ENCODE data around the gene IQSEC1. TPM values are rescaled to one million over a fixed set of nuclear protein-coding genes. Genes with fewer than 3 reads are reported as not detected.

The IQSEC1 gene
- total RNA-seq, 2 experiments from 2014 or later: 31.7 to 39.2 TPM

DNA sequence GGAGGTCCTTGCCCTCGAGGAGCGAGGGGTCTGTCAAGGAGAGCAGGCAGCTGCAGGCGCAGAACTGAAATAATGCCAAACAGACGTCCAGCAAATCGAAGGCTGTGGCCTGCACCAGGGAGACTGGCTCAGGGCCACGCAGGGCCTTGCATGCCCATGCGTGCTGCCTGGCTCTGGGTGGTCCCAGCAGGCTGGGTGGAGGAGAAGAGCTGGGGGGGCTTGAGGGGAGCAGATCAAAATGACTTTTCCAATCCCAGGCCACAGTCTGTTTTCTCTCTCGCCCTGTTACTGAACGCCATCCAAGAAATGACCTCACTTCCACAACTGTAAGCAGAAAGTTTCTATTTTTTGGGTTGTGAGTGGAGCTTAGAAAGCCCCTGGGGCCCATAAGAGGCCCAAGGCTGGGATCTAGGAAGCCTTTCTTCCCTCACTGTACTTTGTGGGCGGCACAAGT lies 134.9 kb downstream of the IQSEC1 start:
- ChIA-PET POLR2A (no interaction called here), CTCF (no interaction called here)
- DNase-seq (no peak), ATAC-seq (no peak)
- Mint-ChIP-seq H3K36me3 (ENCODE audit: low read depth) (peaks cover 6% of the 10 kb centered on the region), H3K27ac (no peak overlapping the region), H3K4me1 (ENCODE audit: low read depth) (no peaks in the 10 kb centered on the region), H3K4me3 (no peak overlapping the region), H3K9me3 (no peaks in the 10 kb centered on the region), H3K27me3 (no peaks in the 10 kb centered on the region)
- TF ChIP-seq, protein P1, sequence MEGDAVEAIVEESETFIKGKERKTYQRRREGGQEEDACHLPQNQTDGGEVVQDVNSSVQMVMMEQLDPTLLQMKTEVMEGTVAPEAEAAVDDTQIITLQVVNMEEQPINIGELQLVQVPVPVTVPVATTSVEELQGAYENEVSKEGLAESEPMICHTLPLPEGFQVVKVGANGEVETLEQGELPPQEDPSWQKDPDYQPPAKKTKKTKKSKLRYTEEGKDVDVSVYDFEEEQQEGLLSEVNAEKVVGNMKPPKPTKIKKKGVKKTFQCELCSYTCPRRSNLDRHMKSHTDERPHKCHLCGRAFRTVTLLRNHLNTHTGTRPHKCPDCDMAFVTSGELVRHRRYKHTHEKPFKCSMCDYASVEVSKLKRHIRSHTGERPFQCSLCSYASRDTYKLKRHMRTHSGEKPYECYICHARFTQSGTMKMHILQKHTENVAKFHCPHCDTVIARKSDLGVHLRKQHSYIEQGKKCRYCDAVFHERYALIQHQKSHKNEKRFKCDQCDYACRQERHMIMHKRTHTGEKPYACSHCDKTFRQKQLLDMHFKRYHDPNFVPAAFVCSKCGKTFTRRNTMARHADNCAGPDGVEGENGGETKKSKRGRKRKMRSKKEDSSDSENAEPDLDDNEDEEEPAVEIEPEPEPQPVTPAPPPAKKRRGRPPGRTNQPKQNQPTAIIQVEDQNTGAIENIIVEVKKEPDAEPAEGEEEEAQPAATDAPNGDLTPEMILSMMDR (IDR thresholded peaks at IDR 0.05): no peak
- intact Hi-C loops (cut with micrococcal nuclease): no loop called here

DNA sequence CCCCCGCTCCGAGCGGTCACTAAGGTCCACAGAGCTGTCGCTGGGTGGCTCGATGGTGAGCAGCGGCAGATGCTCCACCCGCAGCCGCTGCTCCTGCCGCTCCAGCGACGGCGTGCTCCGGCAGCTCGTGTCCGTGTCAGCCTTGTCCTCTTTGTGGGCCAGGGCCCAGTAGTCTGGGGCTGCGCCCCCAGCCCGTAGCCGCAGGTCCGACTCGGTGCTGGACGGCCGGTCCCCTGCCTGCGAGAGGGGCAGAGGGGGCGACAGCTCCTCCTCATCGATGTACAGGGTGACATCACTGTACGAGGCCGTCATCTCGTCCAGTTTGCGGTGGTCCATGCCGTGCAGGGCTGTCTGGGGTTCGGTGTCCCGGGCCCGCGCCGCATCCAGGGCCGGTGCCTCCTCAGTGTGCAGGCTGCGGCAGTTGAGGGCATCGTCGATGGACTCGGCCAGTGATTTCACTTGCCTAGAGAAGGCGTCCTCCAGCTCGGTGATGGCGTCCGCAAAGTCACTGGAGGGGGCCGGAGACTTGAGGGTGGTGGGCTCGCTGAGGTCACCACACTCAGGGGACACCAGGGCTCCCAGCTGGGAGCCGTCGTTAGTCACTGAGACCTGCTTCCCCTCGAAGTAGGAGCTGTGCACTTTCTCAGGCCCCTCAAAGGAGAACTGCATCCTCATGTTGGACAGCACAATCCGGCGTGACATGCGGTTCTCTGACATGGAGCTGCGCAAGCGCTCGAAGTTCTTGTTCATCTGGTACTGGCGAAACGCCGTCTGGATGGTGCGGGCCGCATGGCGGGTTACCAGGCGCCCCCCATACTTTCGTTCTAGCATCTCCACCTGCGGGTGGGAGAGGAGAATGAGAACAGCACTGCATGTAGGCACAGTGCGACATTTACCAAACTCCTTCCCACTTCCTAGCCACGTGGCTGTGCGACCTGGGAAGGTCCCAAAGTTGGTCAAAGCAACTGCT lies 137.1 kb downstream of the IQSEC1 start:
- intact Hi-C loops (cut with micrococcal nuclease): no loop called here
- Mint-ChIP-seq H3K27me3 (no peaks in the 10 kb centered on the region), H3K9me3 (no peaks in the 10 kb centered on the region), H3K27ac (no peak overlapping the region), H3K4me1 (ENCODE audit: low read depth) (no peaks in the 10 kb centered on the region), H3K4me3 (no peak overlapping the region), H3K36me3 (ENCODE audit: low read depth) (peaks cover 6% of the 10 kb centered on the region)
- DNase-seq: no peak
- no peak for ATAC-seq
- CTCF ChIA-PET: no interaction called here
- TF ChIP-seq, protein P1 (IDR thresholded peaks at IDR 0.05): no peak
- POLR2A ChIA-PET: interaction anchor here (0.8 kb wide), 1 partner anchor 27 kb away, joined by 3 read pairs; no protein-coding TSS in a partner anchor

DNA sequence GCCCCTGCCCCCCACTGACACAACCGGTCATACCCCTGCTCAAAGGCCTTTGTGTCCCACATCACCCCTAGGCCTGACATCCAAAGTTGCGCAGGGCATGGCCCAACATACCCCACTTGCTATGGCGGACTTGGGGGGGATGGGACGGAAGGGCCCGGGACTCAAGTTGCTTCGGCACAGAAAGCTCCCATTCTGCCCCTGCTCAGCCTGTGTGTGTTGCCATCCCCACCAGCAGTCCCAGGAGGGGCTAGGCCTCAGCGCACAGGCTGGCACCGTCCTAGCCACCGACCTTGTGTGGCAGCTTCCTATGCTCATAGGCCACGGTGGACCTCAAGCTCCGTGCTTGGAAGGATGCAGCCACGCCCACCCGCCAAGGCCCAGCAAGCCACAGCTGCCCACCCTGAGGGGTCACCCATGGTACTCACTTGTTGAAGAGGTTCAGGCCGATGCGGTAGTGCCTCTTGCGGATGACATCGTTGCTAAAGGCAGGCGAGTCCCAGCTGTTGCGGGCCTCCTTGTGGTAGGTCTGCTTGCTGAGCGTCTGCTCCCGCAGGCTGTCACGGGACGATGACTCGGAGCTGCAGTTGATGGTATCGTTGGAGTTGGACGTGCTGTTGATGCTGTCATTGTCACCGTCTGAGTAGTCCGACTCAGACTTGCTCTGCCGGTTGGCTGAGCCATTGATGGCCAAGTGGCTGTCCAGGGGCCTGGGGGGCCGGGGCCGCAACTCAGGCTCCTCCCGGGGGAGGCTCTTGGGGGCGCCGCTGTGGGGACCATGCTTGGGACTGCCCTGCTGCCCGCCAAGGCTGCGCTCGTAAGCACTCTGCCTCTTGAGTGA lies 138.0 kb downstream of the IQSEC1 start:
- intact Hi-C loops (cut with micrococcal nuclease): no loop called here
- H3K4me1 Mint-ChIP-seq (ENCODE audit: low read depth): no peaks in the 10 kb centered on the region
- ChIA-PET POLR2A (interaction anchor here (0.8 kb wide), 1 partner anchor 28 kb away, joined by 3 read pairs; no protein-coding TSS in a partner anchor), CTCF (no interaction called here)
- H3K36me3 Mint-ChIP-seq (ENCODE audit: low read depth): peaks cover 6% of the 10 kb centered on the region
- no peaks in the 10 kb centered on the region for H3K27me3 Mint-ChIP-seq
- H3K4me3 Mint-ChIP-seq: no peak overlapping the region
- H3K27ac Mint-ChIP-seq: no peak overlapping the region
- TF ChIP-seq, protein P1 (IDR thresholded peaks at IDR 0.05): no peak
- DNase-seq (no peak), ATAC-seq (no peak)
- no peaks in the 10 kb centered on the region for H3K9me3 Mint-ChIP-seq

DNA sequence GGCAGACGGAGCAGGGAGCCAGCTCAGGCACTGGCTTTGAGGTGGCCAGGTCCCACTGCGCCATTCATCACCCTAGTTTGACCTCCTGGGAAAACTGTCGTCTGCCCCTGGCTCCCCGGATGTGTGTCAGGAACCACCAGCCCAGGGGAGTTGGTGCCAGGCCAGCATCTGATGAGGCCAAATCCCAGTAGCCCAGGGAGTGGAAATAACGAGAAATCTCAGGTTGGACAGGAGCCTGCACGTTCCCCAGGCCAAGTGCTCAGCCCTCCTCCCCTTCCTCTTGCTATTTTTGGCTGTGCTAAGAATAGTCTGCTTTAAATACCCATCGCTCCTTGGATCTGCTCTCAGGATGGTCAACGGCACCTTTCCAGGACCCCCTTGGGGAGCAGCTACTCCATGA lies 138.8 kb downstream of the IQSEC1 start:
- TF ChIP-seq, protein P1 (IDR thresholded peaks at IDR 0.05): no peak
- H3K4me1 Mint-ChIP-seq (ENCODE audit: low read depth): peaks cover 6% of the 10 kb centered on the region
- POLR2A ChIA-PET: no interaction called here
- no peak overlapping the region for H3K27ac Mint-ChIP-seq
- DNase-seq (no peak), ATAC-seq (no peak)
- no peaks in the 10 kb centered on the region for H3K9me3 Mint-ChIP-seq
- no peak overlapping the region for H3K4me3 Mint-ChIP-seq
- H3K27me3 Mint-ChIP-seq: no peaks in the 10 kb centered on the region
- H3K36me3 Mint-ChIP-seq (ENCODE audit: low read depth): peaks cover 3% of the 10 kb centered on the region
- CTCF ChIA-PET: no interaction called here
- intact Hi-C loops (cut with micrococcal nuclease): no loop called here
